HL-60 (cell line): ENCODE results near the gene CDH1.

ENCODE experiments used
- CTCF ChIP-seq: IDR thresholded peaks from one replicate; pipeline ENCODE4 v1.5.1; 2011; ENCODE audit warnings: low read length, control low read depth, inconsistent platforms; ENCODE audit not compliant: insufficient read depth
- GABPA ChIP-seq: IDR thresholded peaks from 2 replicates; pipeline ENCODE4 v1.6.1; 2012; ENCODE audit warnings: low read depth
- POLR2AphosphoS5 ChIP-seq: IDR thresholded peaks from 2 replicates; pipeline ENCODE4 v1.6.1; 2012; ENCODE audit warnings: low read depth
- REST ChIP-seq: IDR thresholded peaks from 2 replicates; pipeline ENCODE4 v1.6.1; 2012; ENCODE audit warnings: low read depth; ENCODE audit not compliant: insufficient replicate concordance
- SPI1 ChIP-seq: IDR thresholded peaks from 2 replicates; pipeline ENCODE4 v1.6.1; 2012; ENCODE audit warnings: low read depth, mild to moderate bottlenecking, borderline replicate concordance

- TF ChIP-seq CTCF (no peak), POLR2AphosphoS5 (no peak), REST (no peak), GABPA (no peak), SPI1 (no peak)
These were observed 39.0 kb upstream of the CDH1 start for GRCh38 chr16:68698091-68698490.
